GM12872 (cell line): Measurements from ENCODE around the gene HOXC9.
A peak's percentile ranks its signal among the peaks of the same experiment; 100 is the strongest.

Experiments
- CTCF ChIP-seq: IDR thresholded peaks from 3 replicates; pipeline ENCODE4 v1.5.1; 2011; ENCODE audit warnings: low read depth, mild to moderate bottlenecking, low read length, moderate library complexity; ENCODE audit not compliant: insufficient read depth

HOXC9 gene

GRCh38 chr12:54004063-54004840, 4.3 kb downstream of the HOXC9 start:
- TF ChIP-seq CTCF, result peak; percentile 20; the same call in 1 of the 3 replicates

DNA sequence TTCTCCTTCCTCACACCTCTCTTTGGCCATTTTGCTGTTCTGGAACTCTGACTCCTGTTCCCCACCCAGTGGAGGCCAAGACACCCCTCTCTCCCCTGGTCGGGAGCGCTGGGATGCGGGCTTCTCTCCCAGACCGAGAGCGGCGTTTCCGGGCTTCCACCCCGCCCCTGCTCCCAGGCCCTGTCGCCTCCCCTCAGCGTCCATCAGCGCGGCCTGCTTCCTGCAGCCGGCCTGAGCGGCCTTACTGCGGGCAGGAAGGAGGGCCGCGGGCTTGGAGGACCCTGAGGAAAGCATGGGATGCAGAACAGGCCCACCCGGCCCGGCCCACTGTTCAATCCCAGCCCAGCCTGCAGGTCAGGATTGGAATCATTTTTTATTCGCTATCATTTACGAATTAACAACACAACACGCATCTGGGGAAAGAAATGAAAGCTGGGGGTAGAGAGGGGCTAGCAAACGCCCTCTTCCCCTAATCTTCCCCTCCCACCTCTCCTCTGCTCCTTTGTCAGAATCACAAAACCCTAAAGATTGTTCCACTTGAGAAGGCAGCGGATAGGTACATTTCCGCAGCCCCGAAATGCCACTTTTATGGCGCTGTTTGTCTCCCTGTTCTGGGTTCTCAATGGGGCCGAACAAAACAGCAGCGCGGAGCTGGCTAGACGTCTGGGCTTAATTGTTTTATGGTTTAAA, 5.0 kb downstream of the HOXC9 start:
- TF ChIP-seq CTCF, result no peak

DNA sequence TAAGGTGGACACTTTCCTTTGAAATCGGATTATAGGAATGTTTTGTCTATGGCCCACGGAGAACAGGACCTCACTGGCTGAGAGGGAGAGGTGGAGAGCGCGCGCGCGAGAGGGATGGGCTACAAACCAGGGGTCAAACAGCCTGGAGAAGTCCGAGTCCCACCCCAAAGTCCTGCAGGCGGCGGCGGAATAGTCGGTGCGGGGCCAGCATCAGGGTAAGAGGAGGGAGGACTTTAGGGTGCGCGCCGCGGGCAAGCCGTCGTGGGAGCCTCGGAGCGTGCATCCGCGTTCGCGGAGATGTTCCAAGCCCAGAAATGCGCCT, 5.5 kb downstream of the HOXC9 start:
- TF ChIP-seq CTCF, result no peak

GRCh38 chr12:54005853-54006558, 6.0 kb downstream of the HOXC9 start:
- TF ChIP-seq CTCF, result peak; percentile 86

DNA sequence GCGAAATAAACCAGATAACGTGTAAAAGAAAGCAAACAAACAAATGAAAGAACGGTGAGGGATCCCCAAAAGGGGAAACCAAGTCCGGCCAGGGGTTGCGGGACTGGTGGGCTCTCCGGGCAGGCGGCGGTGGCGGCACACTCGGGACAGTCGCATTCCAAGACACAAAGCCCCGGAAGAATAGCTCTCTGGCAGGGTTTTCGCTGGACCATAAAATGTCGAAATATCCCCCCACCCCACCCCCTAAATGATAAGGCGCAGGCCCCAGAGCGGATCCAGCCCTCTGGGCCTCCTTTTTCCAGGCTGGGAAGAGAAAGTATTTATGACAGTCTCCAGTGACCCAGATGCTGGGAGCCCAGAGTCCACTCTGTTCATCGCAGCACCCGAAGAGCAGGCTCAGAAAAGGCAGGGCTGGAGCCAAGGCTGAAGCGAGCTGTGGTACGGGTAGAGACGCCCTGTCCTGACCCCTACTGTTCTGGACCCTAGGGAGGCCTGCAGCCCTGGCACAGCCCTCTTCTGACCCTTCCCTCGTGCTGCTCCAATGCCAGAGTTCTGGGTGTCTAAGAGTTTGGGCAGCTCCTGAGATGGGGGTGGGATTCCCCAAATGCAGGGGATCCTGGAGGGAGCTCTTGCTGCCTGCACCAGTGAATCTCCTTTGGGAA, 6.7 kb downstream of the HOXC9 start:
- TF ChIP-seq CTCF, result no peak

- TF ChIP-seq CTCF, result no peak
Observed at GRCh38 chr12:54007538-54008259, 7.7 kb downstream of the HOXC9 start.

DNA sequence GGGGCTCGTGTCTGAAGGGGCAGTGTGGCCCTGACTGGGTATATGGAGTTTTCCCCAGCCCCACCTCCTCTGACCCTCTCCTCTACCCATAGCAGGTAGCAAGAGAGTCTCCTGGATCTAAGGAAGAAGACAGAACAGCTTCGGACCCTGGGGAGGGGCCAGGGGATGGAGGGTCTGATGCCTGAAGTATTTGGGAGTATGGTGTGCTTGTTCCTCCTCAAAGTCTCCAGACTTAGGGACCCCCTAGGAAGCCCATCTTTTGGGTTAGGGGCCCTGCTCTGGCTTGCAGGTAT, 8.2 kb downstream of the HOXC9 start:
- TF ChIP-seq CTCF, result no peak
